Neural crest cell (in vitro differentiated cells): ENCODE measurements around the gene ZDHHC8. TPM values are rescaled to one million over a fixed set of nuclear protein-coding genes. Genes with fewer than 3 reads are reported as not detected.

Source experiments
- DNase-seq: peaks from one replicate; pipeline ENCODE4 v3.0.0; 2021; ENCODE audit warnings: low read depth, mixed read lengths, low spot score
- H3K27ac Mint-ChIP-seq: one replicate; pipeline ENCODE4 v1.8.0; 2021; ENCODE audit warnings: mild to moderate bottlenecking, mixed read lengths; ENCODE audit not compliant: unreplicated experiment
- H3K27me3 Mint-ChIP-seq: 2 replicates; pipeline ENCODE4 v1.8.0; 2021; ENCODE audit warnings: low read depth, mild to moderate bottlenecking, mixed read lengths
- H3K36me3 Mint-ChIP-seq: 2 replicates; pipeline ENCODE4 v1.8.0; 2021; ENCODE audit warnings: low read depth, mild to moderate bottlenecking, mixed read lengths
- H3K4me1 Mint-ChIP-seq: 2 replicates; pipeline ENCODE4 v1.8.0; 2021; ENCODE audit warnings: mixed read lengths
- H3K4me3 Mint-ChIP-seq: one replicate; pipeline ENCODE4 v1.8.0; 2021; ENCODE audit warnings: mild to moderate bottlenecking, mixed read lengths
- H3K9me3 Mint-ChIP-seq: 2 replicates; pipeline ENCODE4 v1.8.0; 2021; ENCODE audit warnings: mixed read lengths
- CTCF ChIP-seq: fragments of 200-600 bp; sonication (generic); conservative IDR thresholded peaks from 2 replicates; pipeline ENCODE4 v1.5.0; 2021; ENCODE audit warnings: antibody characterized with exemption, mild to moderate bottlenecking
- total RNA-seq: library from RNA; stranded (reverse); gene quantifications from 2 replicates; pipeline ENCODE4 v1.2.1, GENCODE V29; 2021

ZDHHC8 gene
- total RNA-seq, 1 donor from 2014 or later: 98.9 TPM

- H3K9me3 Mint-ChIP-seq: no peaks in the 10 kb centered on the region
- no peak overlapping the region for H3K27ac Mint-ChIP-seq
- no peaks in the 10 kb centered on the region for H3K4me1 Mint-ChIP-seq
- H3K4me3 Mint-ChIP-seq: no peak overlapping the region
- DNase-seq: no peak
- H3K27me3 Mint-ChIP-seq: no peaks in the 10 kb centered on the region
- no peaks in the 10 kb centered on the region for H3K36me3 Mint-ChIP-seq
- TF ChIP-seq CTCF: no peak
Measured at GRCh38 chr22:20191803-20192202, 60.2 kb downstream of the ZDHHC8 start.

- DNase-seq: no peak
- H3K4me3 Mint-ChIP-seq: no peak overlapping the region
- no peaks in the 10 kb centered on the region for H3K9me3 Mint-ChIP-seq
- TF ChIP-seq CTCF: no peak
- no peaks in the 10 kb centered on the region for H3K27me3 Mint-ChIP-seq
- no peak overlapping the region for H3K27ac Mint-ChIP-seq
- no peaks in the 10 kb centered on the region for H3K4me1 Mint-ChIP-seq
- no peaks in the 10 kb centered on the region for H3K36me3 Mint-ChIP-seq
Measured at GRCh38 chr22:20192293-20192971, 60.8 kb downstream of the ZDHHC8 start.

- Mint-ChIP-seq H3K27me3 (no peaks in the 10 kb centered on the region), H3K27ac (no peak overlapping the region), H3K36me3 (no peaks in the 10 kb centered on the region), H3K4me3 (no peak overlapping the region), H3K4me1 (no peaks in the 10 kb centered on the region), H3K9me3 (no peaks in the 10 kb centered on the region)
- no peak for TF ChIP-seq CTCF
- DNase-seq: no peak
Measured at GRCh38 chr22:20192972-20193760, 61.6 kb downstream of the ZDHHC8 start.

- no peak for DNase-seq
- Mint-ChIP-seq H3K27ac (no peak overlapping the region), H3K36me3 (no peaks in the 10 kb centered on the region), H3K4me3 (no peak overlapping the region), H3K27me3 (no peaks in the 10 kb centered on the region), H3K4me1 (no peaks in the 10 kb centered on the region), H3K9me3 (no peaks in the 10 kb centered on the region)
- no peak for TF ChIP-seq CTCF
Measured at GRCh38 chr22:20193761-20194494, 62.3 kb downstream of the ZDHHC8 start.

GRCh38 chr22:20194681-20195593 is 63.3 kb downstream of the ZDHHC8 start:
- H3K4me1 Mint-ChIP-seq: no peaks in the 10 kb centered on the region
- no peak for TF ChIP-seq CTCF

More at GRCh38 chr22:20194681-20195593, 63.3 kb downstream of the ZDHHC8 start:
- H3K4me3 Mint-ChIP-seq: no peak overlapping the region
- no peak overlapping the region for H3K27ac Mint-ChIP-seq
- no peaks in the 10 kb centered on the region for H3K9me3 Mint-ChIP-seq
- no peak for DNase-seq
- no peaks in the 10 kb centered on the region for H3K27me3 Mint-ChIP-seq
- H3K36me3 Mint-ChIP-seq: no peaks in the 10 kb centered on the region
